UCSD-AML1 (cell line): ENCODE measurements around the gene WIPI1.

Experiments
- DNase-seq: peaks from one replicate; lab custom pipeline; 2025; ENCODE audit not compliant: unreplicated experiment; lab: John Stamatoyannopoulos, UW

Gene WIPI1

GRCh38 chr17:68440526-68440925 lies 16.8 kb downstream of the WIPI1 start:
- no peak for DNase-seq

DNA sequence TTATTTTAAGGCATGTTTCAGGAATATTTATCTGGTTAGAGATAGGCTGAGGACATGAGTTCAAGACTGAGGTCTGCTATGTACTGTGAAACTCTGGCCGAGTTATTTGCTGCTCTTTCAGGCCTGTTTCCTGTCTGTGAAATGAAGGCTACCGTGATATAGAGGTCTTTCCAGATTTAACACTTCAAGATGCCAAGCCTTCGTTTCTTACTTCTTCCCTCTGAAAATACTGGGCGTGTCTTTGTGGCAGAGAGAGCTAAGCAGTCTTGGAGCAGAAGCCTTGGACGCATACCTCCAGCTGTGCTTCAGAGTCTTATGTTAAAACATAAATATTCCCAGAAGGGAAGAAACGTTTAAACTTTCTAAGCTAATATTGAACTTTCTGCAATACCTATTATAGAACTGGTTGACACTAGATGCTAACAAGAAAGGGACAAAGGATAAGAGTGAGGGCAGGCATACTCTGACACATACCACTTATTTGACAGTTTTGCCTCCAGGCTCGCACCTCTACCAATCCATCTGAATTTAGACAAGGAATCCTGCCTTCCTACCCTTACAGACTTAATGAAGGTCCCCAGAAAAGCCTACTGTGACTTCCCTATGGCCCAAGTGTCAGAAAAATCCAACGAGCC lies 17.5 kb downstream of the WIPI1 start:
- no peak for DNase-seq

GRCh38 chr17:68437979-68438822 lies 19.1 kb downstream of the WIPI1 start:
- peak; percentile 79 for DNase-seq

GRCh38 chr17:68435876-68436842 lies 21.1 kb downstream of the WIPI1 start:
- DNase-seq: peak; percentile 70

GRCh38 chr17:68435361-68435760 lies 21.9 kb downstream of the WIPI1 start:
- no peak for DNase-seq

DNA sequence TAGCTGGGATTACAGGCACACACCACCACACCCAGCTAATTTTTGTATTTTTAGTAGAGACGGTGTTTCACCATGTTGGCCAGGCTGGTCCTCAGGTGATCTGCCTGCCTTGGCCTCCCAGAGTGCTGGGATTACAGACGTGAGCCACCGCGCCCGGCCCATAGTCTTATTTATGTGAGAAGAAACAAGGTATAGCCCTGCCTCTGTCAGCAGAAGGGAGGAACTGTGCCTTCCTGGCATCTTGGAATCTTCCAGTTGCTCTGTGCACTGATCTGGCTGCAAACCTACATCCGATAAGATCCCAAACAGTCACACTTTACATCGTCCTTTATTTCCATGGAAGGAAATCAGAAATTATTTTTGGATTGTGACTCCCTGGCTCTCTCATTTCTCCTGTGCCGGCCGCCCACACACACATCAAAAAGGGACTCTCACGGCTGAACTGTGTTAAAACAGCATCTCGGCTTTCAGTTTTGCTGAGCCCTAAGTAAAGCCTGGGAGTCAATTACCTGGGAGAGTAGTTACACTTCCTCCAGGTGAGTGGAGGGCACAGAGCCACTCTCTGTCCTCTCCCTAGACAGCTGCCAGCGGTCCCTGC lies 23.3 kb downstream of the WIPI1 start:
- no peak for DNase-seq

DNA sequence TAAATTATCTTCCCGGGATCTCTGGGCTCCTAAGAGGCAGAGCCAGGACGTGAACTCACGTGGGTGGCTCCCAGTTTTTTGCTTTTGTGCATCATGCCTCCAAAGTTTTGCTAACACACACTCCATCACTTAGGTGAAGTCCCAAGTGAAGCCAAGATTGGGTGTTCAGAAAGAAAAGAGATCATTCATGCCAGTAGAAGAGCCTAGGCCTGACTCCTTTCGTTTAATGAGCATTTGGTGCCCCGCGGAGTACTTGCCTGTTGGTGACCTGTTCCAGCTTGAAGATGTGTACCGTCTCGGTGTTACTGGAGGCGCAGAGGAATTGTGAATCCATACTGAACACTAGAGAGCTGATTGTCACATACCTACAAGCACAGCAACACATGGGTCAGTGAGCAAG lies 24.1 kb downstream of the WIPI1 start:
- no peak for DNase-seq

GRCh38 chr17:68432086-68432864 lies 25.0 kb downstream of the WIPI1 start:
- DNase-seq: no peak

GRCh38 chr17:68431661-68432071 lies 25.6 kb downstream of the WIPI1 start:
- DNase-seq: no peak

DNA sequence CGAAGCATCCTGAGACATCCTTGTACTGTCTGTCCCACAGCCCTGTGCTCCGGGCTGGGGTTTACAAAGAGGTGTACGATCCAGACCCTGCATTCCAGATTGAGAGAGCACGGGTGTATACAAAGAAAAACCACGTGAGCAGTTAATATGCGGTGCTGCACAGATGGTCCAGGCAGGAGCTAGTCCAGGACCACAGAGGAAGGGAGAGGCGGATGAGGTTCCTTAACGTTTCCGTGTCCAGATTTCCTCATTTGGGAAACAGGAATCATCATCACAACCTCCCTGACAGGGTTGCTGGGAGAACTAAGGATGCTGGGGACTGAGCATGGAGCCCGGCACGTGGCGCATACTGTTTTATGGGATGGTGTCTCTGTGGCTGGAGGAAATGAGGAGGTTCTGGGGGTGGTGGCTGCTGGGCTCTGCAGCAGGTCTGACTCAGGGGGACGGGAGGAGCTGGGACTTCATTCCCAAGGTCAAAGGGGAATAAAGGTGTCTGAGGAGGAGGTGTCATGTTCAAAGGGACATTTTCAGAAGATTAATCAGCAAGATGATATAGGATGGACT lies 26.2 kb downstream of the WIPI1 start:
- no peak for DNase-seq

- DNase-seq: no peak
Observed at GRCh38 chr17:68429881-68430280, 27.4 kb downstream of the WIPI1 start.

- DNase-seq: no peak
Observed at GRCh38 chr17:68428498-68429172, 28.7 kb downstream of the WIPI1 start.

DNA sequence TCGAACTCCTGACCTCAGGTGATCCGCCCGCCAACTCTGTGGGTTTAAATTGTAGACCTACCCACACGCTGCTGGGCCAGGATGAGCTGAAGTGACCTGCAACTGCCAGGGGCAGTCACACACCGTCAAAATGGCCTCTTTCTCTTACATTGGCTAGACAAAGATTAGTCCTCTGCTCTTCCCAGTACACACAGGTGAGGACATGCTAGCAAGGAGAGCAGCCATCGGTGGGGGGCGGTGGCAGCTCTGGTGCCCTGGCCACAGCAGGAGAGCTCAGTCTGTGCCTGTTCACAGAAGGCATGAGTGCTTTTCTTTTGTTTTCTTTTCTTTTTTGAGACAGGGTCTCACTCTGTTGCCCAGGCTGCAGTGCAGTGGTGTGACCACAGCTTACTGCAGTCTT lies 29.7 kb downstream of the WIPI1 start:
- DNase-seq: no peak

GRCh38 chr17:68425979-68426378 lies 31.3 kb downstream of the WIPI1 start:
- no peak for DNase-seq

GRCh38 chr17:68424861-68425260 lies 32.4 kb downstream of the WIPI1 start:
- DNase-seq: no peak

GRCh38 chr17:68424203-68424602 lies 33.1 kb downstream of the WIPI1 start:
- DNase-seq: no peak

- DNase-seq: no peak
Observed at GRCh38 chr17:68423251-68423650, 34.0 kb downstream of the WIPI1 start.

GRCh38 chr17:68422821-68423220 lies 34.5 kb downstream of the WIPI1 start:
- DNase-seq: no peak

- no peak for DNase-seq
Observed at GRCh38 chr17:68421486-68421885, 35.8 kb downstream of the WIPI1 start.
